SU-DHL-6 (cell line): Measurements from ENCODE around the gene EGFL7.

Experiments used
- H2AFZ ChIP-seq: fragments of 200-600 bp; sonication (generic); 2 replicates; pipeline ENCODE4 v1.6.1; 2014; ENCODE audit warnings: low read depth, mild to moderate bottlenecking, moderate library complexity, mixed read lengths, antibody characterized with exemption, low read length; ENCODE audit not compliant: severe bottlenecking
- H3F3A ChIP-seq: fragments of 200-600 bp; shearing (Covaris generic); 2 replicates; pipeline ENCODE4 v1.6.0; 2016; ENCODE audit warnings: antibody characterized with exemption, mild to moderate bottlenecking; ENCODE audit not compliant: insufficient read depth
- H3K27ac ChIP-seq: fragments of 200-600 bp; sonication (generic); 2 replicates; pipeline ENCODE4 v1.5.1; 2016; ENCODE audit warnings: low read depth, mild to moderate bottlenecking, low read length, moderate library complexity, mixed read lengths
- H3K27me3 ChIP-seq: fragments of 200-600 bp; sonication (generic), shearing (Covaris generic); 2 replicates; pipeline ENCODE4 v1.6.0; 2014; ENCODE audit warnings: mild to moderate bottlenecking, low read length
- H3K36me3 ChIP-seq: fragments of 200-600 bp; sonication (generic); 2 replicates; pipeline ENCODE4 v1.6.1; 2014; ENCODE audit warnings: mild to moderate bottlenecking, low read length, mixed read lengths
- H3K4me2 ChIP-seq: fragments of 300-600, 200-600 bp; shearing (Covaris generic), sonication (generic); 2 replicates; pipeline ENCODE4 v1.6.0; 2014; ENCODE audit warnings: low read length, low read depth, mild to moderate bottlenecking; ENCODE audit not compliant: poor library complexity, severe bottlenecking
- H3K4me3 ChIP-seq: fragments of 200-600 bp; sonication (generic); 2 replicates; pipeline ENCODE4 v1.5.1; 2014; ENCODE audit warnings: antibody characterized with exemption, low read length, mild to moderate bottlenecking, mixed read lengths; ENCODE audit not compliant: insufficient read depth, poor library complexity, severe bottlenecking
- H3K79me2 ChIP-seq: fragments of 200-600 bp; sonication (generic); 2 replicates; pipeline ENCODE4 v1.6.1; 2014; ENCODE audit warnings: mild to moderate bottlenecking, low read length, moderate library complexity; ENCODE audit not compliant: insufficient read depth
- H3K9ac ChIP-seq: fragments of 200-600 bp; sonication (generic); 2 replicates; pipeline ENCODE4 v1.7.0; 2014; ENCODE audit warnings: mild to moderate bottlenecking, low read length
- H3K9me2 ChIP-seq: fragments of 200-600 bp; sonication (generic); replicated peaks from 2 replicates; pipeline ENCODE4 v1.6.1; 2014; ENCODE audit warnings: low read length; ENCODE audit not compliant: insufficient read depth
- H3K9me3 ChIP-seq: fragments of 200-600 bp; sonication (generic); 2 replicates; pipeline ENCODE4 v1.6.1; 2014; ENCODE audit warnings: low read length, mixed read lengths; ENCODE audit not compliant: insufficient read depth
- H4K20me1 ChIP-seq: fragments of 200-600 bp; sonication (generic); 2 replicates; pipeline ENCODE4 v1.6.1; 2014; ENCODE audit warnings: low read depth, mild to moderate bottlenecking, antibody characterized with exemption, low read length, moderate library complexity, mixed read lengths
- CTCF ChIP-seq: fragments of 200-600 bp; sonication (generic); IDR thresholded peaks from one replicate; pipeline ENCODE4 v1.5.1; 2017; ENCODE audit warnings: antibody characterized with exemption, mild to moderate bottlenecking, low read length, moderate library complexity; ENCODE audit not compliant: insufficient read depth, poor library complexity, severe bottlenecking
- EZH2phosphoT487 ChIP-seq: fragments of 200-600 bp; sonication (generic), shearing (Covaris generic); conservative IDR thresholded peaks from 2 replicates; pipeline ENCODE4 v1.6.1; 2018; ENCODE audit warnings: mild to moderate bottlenecking, antibody characterized with exemption, low read length, moderate library complexity, mixed read lengths

EGFL7 gene

GRCh38 chr9:136662656-136663581, at the start of gene EGFL7:
Gene EGFL7 (plus strand): TSS chr9:136662916. CDS start chr9:136668283, 5,367 bp downstream.
- Histone ChIP-seq H3K27ac (no peak within 1 kb of the TSS), H3K4me3 (no peak within 1 kb of the TSS), H3K79me2 (no peaks in the 10 kb centered on the region), H3K9ac (no peak within 1 kb of the TSS), H4K20me1 (no peaks in the 10 kb centered on the region), H3K27me3 (no peaks in the 10 kb centered on the region), H2AFZ (no peak within 1 kb of the TSS), H3K4me2 (no peak within 1 kb of the TSS), H3F3A (no peaks in the 10 kb centered on the region), H3K36me3 (no peaks in the 10 kb centered on the region), H3K9me2 (no peaks in the 10 kb centered on the region), H3K9me3 (no peaks in the 10 kb centered on the region)
- no peak for TF ChIP-seq CTCF
- no peak for TF ChIP-seq EZH2phosphoT487

GRCh38 chr9:136613824-136614371, 48.8 kb upstream of the EGFL7 start:
- TF ChIP-seq CTCF, result no peak
- TF ChIP-seq EZH2phosphoT487, result no peak
- H3K9ac ChIP-seq, result no peak overlapping the region
- no peaks in the 10 kb centered on the region for H3K9me3 ChIP-seq
- H3K79me2 ChIP-seq, result no peaks in the 10 kb centered on the region
- no peak overlapping the region for H3K4me2 ChIP-seq
- H3K27ac ChIP-seq, result no peak overlapping the region
- H3K4me3 ChIP-seq, result no peak overlapping the region
- no peaks in the 10 kb centered on the region for H4K20me1 ChIP-seq
- no peak overlapping the region for H2AFZ ChIP-seq
- H3K9me2 ChIP-seq, result no peaks in the 10 kb centered on the region
- no peaks in the 10 kb centered on the region for H3K27me3 ChIP-seq
- no peaks in the 10 kb centered on the region for H3K36me3 ChIP-seq
- H3F3A ChIP-seq, result no peaks in the 10 kb centered on the region

- H3K36me3 ChIP-seq, result no peaks in the 10 kb centered on the region
- no peak overlapping the region for H2AFZ ChIP-seq
- no peak overlapping the region for H3K4me2 ChIP-seq
- no peaks in the 10 kb centered on the region for H3F3A ChIP-seq
- H3K79me2 ChIP-seq, result no peaks in the 10 kb centered on the region
- H3K4me3 ChIP-seq, result no peak overlapping the region
- H3K9ac ChIP-seq, result no peak overlapping the region
- TF ChIP-seq CTCF (no peak), EZH2phosphoT487 (no peak)
- H3K27ac ChIP-seq, result no peak overlapping the region
- no peaks in the 10 kb centered on the region for H3K27me3 ChIP-seq
- no peaks in the 10 kb centered on the region for H4K20me1 ChIP-seq
- H3K9me3 ChIP-seq, result no peaks in the 10 kb centered on the region
- no peaks in the 10 kb centered on the region for H3K9me2 ChIP-seq
Measured at GRCh38 chr9:136614372-136614922, 48.3 kb upstream of the EGFL7 start.
